NOMO-1 (cell line): ENCODE data around the gene KLRC1.
"Not testable (repeated sequence)": the region's sequence is repeated elsewhere in the genome, so short reads cannot be mapped to it uniquely, and the experiment has no call there.

Source experiments
- DNase-seq, 2 experiments: peaks; one replicate each; lab custom pipeline; 2025; ENCODE audit not compliant: unreplicated experiment in 2 of 2; lab: John Stamatoyannopoulos, UW

The KLRC1 gene

DNA sequence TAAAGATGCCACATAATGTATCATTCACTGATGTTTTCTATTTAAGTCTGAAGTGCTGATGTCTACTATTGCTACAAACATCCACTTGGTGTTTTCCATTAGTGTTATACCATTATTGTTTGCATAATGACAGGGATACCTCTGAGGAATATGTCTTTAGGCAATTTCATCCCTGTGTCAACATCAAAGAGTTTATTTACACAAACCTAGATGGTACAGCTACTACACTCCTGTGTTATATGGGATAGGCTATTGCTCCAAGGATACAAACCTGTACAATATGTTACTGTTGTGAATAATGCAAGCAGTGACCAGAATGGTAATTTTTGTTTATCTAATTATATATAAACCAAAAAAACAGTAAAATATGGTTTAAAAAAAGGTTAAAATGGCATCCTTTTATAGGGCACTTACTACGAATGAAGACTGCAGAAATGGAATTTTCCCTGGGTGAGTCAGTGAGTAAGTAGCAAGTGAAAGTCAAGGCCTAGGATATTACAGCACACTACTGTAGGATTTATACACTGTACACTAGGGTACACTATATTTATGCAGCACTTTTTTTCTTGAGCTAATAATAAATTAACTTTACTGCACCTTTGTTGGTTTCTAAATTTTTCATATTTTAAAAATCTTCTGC lies 28.8 kb downstream of the KLRC1 start:
- not testable (repeated sequence) for DNase-seq

DNA sequence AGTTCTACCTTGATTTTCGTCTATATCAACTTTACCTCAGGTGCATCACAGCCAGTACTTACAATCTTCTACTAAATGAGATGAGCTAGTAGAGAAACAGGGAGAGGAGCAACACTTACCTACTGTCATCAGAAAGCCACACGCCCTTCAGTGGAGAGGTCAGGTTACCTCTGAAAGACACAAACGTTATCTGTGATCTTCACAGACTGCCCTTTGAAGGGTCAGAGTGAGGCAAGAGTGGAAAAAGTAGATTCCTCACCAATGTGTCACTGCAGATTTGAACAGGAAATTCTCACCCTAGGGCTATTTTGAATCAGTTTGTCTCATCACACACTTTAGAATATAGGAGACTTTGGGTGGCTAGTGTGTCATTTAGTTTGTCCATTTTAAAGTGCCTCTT lies 31.0 kb downstream of the KLRC1 start:
- DNase-seq: not testable (repeated sequence)

DNA sequence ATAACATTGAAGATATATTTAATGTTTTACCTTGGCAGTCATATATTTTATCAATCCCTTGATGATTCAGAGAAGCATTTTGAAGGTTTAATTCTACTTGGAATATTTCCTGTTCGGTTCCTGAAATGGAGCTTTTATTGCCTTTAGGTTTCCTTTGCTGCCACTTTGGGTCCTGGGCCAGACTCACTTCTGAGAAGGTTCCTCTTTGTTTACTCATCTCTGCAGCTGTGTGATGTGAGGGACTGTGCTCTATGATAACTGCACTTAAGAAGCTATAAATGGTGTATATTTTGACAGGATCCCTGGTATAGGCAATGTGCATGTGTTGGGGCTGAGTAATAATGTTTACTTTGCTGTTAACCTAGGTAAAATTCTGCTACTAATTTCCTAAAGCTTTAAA lies 32.8 kb downstream of the KLRC1 start, which contains the start of gene KLRC3:
TSS of gene KLRC3 (minus strand) at position 262 of the 400 bp plus-strand sequence. CDS start at position 217, 45 bp downstream.
- not testable (repeated sequence) for DNase-seq

DNA sequence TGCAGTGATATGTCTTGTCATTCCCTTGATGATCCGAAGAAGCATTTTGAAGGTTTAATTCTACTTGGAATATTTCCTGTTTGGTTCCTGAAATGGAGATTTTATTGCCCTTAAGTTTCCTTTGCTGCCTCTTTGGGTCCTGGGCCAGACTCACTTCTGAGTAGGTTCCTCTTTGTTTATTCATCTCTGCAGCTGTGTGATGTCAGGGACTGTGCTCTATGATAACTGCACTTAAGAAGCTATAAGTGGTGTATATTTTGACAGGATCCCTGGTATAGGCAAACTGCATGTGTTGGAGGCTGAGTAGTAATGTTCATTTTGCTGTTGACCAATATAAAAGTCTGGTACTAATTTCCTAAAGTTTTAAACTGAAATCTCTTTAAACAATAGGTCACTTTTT lies 43.8 kb downstream of the KLRC1 start, which contains the start of gene KLRC4:
TSS of gene KLRC4 (minus strand) at position 366 of the 400 bp plus-strand sequence. CDS start at position 184, 182 bp downstream.
- DNase-seq: peak in 1 of 2 experiments; percentile 18

DNA sequence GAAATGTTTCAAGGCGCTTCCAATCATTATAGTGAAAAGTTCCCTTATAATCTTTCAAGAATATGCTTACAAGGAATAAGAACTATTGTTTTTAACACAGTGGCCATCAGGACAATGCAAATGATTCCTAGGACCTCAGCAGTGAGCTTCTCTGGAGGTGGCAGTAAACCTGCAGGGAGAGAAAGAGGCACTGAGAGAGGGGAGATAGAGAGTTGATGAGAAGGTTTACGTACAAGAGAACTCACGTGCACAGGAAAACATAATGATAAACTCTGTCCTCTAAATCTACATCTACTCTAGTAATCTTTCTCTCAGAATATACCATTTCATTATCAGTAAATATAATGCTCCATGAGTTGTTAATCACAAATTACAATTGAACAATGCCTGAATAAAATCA lies 44.3 kb downstream of the KLRC1 start:
- no peak for DNase-seq

DNA sequence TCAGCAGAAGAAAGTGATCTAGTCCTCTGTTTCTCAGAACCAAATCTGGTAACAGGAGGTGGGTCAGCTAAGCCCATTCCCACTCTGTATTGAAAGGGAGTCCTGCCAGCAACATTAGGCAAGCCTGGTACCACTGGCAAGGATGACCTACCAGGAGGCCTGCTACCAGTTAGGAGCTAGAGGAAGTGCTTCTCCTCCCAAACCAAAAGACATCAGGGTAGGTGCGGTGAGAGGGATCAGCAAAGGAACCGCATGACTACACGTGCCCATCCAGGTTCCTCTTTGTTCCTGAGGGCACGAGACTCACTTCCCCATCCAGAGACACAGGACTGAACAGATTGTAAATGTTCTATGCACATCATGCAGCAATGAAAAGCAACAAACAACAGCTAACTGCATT lies 46.5 kb downstream of the KLRC1 start:
- DNase-seq: peak; percentile 65 to 82

DNA sequence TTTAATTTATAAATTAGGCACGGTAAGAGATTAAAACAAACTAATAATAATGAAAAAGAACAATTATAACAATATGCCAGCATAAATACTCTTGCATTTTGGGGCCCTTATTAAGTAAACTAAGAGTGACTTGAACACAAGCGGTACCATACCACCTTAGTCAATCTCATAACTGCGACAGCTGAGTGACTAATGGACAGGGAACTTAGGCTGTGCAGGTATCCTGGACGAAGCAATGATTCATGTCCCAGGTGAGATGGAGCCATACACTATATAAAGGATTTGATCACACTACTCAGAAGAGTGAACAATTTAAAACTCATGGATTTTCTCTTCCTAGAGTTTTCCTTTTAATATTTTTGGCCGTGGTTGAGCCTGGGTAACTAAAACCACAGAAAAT lies 47.9 kb downstream of the KLRC1 start:
- DNase-seq: no peak

DNA sequence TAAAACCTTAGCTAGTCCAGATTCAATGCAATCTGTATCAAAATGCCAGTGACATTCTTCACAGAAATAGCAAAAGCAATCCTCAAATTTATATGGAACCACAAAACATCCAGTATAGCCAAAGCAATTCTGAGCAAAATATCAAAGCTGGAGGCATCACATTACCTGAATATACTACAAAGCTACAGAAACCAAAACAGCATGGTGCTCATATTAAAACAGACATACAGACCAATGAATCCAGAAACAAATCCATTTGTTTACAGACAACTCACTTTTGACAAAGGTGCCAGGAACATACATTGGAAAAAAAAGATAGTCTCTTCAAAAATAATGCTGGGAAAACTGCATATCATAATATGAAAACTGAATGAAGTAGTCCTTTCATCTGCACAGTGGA lies 48.4 kb downstream of the KLRC1 start:
- DNase-seq: no peak

DNA sequence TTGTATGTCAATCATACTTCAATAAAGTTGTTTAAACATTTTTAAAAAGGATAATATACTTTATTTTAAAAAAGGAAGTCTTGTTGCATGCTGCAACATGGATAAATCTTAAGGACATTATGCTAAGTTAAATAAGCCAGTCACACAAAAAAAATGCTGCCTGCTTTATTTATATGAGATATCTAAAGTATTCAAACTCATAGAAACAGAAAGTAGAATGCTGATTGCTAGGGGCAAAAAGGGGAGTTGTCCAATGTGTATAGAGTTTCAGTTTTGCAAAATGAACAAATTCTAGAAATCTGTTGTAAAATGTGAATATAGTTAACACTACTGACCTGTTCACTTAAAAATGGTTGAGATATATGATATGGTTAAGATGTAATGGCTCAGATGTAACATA lies 52.3 kb downstream of the KLRC1 start:
- no peak for DNase-seq

DNA sequence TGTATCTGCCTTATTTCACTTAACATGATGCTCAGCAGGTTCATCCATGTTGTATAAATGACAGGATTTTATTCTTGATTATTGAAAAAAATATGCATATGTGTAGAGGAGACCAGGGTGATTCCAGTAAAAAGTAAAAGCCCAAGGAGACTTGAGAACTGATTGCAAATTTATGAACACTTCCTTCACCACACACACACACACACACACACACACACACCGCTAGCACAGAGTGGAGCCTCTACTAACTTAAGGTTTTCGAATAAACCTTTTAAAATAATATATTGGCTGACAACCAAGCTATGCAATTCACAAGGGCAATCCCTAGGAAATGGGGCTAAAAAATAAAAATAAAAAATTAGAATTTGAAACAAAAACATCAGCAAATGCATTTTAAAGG lies 55.0 kb downstream of the KLRC1 start:
- DNase-seq: no peak

DNA sequence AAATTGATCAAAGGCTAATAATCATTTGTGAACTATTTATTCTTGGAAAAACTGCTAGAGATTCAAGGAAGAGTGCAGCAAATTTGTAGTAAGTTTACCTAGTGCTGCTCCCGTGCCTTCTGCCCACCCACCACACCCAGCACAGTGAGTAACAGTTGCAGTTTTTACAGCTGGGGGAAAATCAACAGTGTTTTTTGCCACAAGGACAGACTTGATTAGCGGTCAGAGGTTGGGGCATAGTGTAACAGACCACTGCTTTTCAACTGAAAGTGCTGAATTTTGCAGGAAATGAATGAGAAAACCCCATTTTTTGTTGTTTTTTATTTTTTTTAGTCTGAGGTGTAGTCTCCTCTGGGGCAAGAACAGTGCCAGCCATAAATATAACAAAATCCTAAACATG lies 55.9 kb downstream of the KLRC1 start:
- DNase-seq: no peak

DNA sequence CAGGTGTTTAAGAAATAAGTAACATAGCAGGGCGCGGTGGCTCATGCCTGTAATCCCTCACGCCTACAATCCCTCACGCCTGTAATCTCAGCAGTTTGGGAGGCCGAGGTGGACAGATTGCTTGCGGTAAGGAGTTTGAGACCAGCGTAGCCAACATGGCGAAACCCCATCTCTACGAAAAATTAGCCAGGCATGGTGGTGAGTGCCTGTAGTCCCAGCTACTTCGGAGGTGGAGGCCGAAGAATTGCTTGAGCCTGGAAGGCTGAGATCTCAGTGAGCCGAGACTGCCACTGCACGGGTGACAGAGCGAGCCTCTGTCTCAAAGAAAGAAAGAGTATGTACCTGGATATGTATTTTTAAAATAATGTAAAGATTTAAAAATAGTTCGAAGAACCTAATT lies 57.0 kb downstream of the KLRC1 start:
- not testable (repeated sequence) for DNase-seq
